ENCODE measurements around the gene RAB24.

DNA sequence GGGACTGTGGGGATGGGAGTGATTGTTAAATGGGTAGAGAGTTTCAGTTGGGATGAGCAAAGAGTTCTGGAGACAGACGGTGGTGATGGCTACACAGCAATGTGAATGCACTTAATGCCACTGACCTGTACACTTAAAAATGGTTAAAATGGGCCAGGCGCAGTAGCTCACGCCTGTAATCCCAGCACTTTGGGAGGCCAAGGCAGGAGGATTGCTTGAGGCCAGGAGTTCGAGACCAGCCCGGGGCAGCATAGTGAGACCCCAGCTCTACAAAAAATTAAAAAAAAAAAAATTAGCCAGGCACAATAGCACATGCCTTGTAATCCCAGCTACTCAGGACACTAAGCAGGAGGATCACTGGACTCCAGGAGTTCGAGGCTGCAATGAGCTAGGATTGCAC is 40.3 kb upstream of the RAB24 start:
- no peak for TF ChIP-seq POLR2A (IDR thresholded peaks at IDR 0.05; ENCODE audit: low read depth)
- TF ChIP-seq, protein P1, sequence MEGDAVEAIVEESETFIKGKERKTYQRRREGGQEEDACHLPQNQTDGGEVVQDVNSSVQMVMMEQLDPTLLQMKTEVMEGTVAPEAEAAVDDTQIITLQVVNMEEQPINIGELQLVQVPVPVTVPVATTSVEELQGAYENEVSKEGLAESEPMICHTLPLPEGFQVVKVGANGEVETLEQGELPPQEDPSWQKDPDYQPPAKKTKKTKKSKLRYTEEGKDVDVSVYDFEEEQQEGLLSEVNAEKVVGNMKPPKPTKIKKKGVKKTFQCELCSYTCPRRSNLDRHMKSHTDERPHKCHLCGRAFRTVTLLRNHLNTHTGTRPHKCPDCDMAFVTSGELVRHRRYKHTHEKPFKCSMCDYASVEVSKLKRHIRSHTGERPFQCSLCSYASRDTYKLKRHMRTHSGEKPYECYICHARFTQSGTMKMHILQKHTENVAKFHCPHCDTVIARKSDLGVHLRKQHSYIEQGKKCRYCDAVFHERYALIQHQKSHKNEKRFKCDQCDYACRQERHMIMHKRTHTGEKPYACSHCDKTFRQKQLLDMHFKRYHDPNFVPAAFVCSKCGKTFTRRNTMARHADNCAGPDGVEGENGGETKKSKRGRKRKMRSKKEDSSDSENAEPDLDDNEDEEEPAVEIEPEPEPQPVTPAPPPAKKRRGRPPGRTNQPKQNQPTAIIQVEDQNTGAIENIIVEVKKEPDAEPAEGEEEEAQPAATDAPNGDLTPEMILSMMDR (IDR thresholded peaks at IDR 0.05) = no peak

All from esophagus muscularis mucosa (tissue), 3 donors.